ENCODE measurements around the gene TBX3. TPM values are rescaled to one million over a fixed set of nuclear protein-coding genes. Genes with fewer than 3 reads are reported as not detected.

Gene TBX3
- total RNA-seq, 2 donors from 2014 or later = 4.2 to 7.6 TPM

- Histone ChIP-seq H3K36me3 (replicated peaks in 1 of 2; ENCODE audit: insufficient read depth in 1 of 2, low read depth in 2 of 2) (no peaks in the 10 kb centered on the region), H3K9me3 (no peaks in the 10 kb centered on the region), H3K27me3 (no peaks in the 10 kb centered on the region), H3K27ac (no peak overlapping the region), H3K4me3 (no peak overlapping the region), H3K4me1 (peaks cover 6% of the 10 kb centered on the region)
- peak in 2 of 4 donors; percentile 29 to 42 for DNase-seq
- ATAC-seq = no peak
- intact Hi-C loops (cut with DNase I) = loop anchor here (5.0 kb wide), 1 partner anchor 1261 kb away; no protein-coding TSS in a partner anchor
- TF ChIP-seq CTCF (IDR thresholded peaks at IDR 0.05) = no peak
- WGBS, 2 donors = 23 to 38% methylated on average over 12 of the region's 12 CpGs
Observed at GRCh38 chr12:114655934-114656749, 27.8 kb downstream of the TBX3 start.

GRCh38 chr12:114649585-114649984 is 34.4 kb downstream of the TBX3 start:
- H3K9me3 ChIP-seq = no peaks in the 10 kb centered on the region
- no peak for DNase-seq
- 32 to 44% methylated on average over 9 to 10 of the region's 10 CpGs for WGBS, 2 donors
- no peak overlapping the region for H3K4me3 ChIP-seq
- no peaks in the 10 kb centered on the region for H3K4me1 ChIP-seq
- no peak for TF ChIP-seq POLR2A (IDR thresholded peaks at IDR 0.05)
- no peak for TF ChIP-seq CTCF (IDR thresholded peaks at IDR 0.05)
- no peak for ATAC-seq
- no peaks in the 10 kb centered on the region for H3K27me3 ChIP-seq
- H3K36me3 ChIP-seq (replicated peaks in 1 of 2; ENCODE audit: insufficient read depth in 1 of 2, low read depth in 2 of 2) = no peaks in the 10 kb centered on the region
- H3K27ac ChIP-seq = no peak overlapping the region
- intact Hi-C loops (cut with DNase I) = no loop called here

GRCh38 chr12:114648711-114649110 is 35.3 kb downstream of the TBX3 start:
- intact Hi-C loops (cut with DNase I) = no loop called here
- 72 to 76% methylated on average over 3 of the region's 3 CpGs for WGBS, 2 donors
- Histone ChIP-seq H3K4me1 (no peaks in the 10 kb centered on the region), H3K27me3 (no peaks in the 10 kb centered on the region), H3K27ac (no peak overlapping the region), H3K9me3 (no peaks in the 10 kb centered on the region), H3K4me3 (no peak overlapping the region), H3K36me3 (replicated peaks in 1 of 2; ENCODE audit: insufficient read depth in 1 of 2, low read depth in 2 of 2) (no peaks in the 10 kb centered on the region)
- ATAC-seq (no peak), DNase-seq (no peak)
- TF ChIP-seq POLR2A (IDR thresholded peaks at IDR 0.05) (no peak), CTCF (IDR thresholded peaks at IDR 0.05) (no peak)

GRCh38 chr12:114638790-114639435 is 45.1 kb downstream of the TBX3 start:
- TF ChIP-seq CTCF (IDR thresholded peaks at IDR 0.05) = no peak
- no peak for TF ChIP-seq POLR2A (IDR thresholded peaks at IDR 0.05)
- intact Hi-C loops (cut with DNase I) = no loop called here
- Histone ChIP-seq H3K36me3 (replicated peaks in 1 of 2; ENCODE audit: insufficient read depth in 1 of 2, low read depth in 2 of 2) (no peaks in the 10 kb centered on the region), H3K9me3 (no peaks in the 10 kb centered on the region), H3K27ac (no peak overlapping the region), H3K27me3 (no peaks in the 10 kb centered on the region), H3K4me3 (no peak overlapping the region), H3K4me1 (no peaks in the 10 kb centered on the region)
- WGBS, 2 donors = 46 to 48% methylated on average over 6 of the region's 6 CpGs
- DNase-seq (no peak), ATAC-seq (no peak)
